Keratinocyte (primary cell): Measurements from ENCODE around the gene ALK. TPM values are rescaled to one million over a fixed set of nuclear protein-coding genes. Genes with fewer than 3 reads are reported as not detected.

ENCODE experiments used
- DNase-seq: peaks from one replicate; pipeline ENCODE4 v3.0.0-alpha.2; 2011; ENCODE audit warnings: low read depth, missing footprints, low spot score
- FAIRE-seq: peaks from 2 replicates; lab custom pipeline; 2011; peaks lifted over from hg19 to GRCh38; lab: Jason Lieb, UNC
- H2AFZ ChIP-seq: 2 replicates; pipeline ENCODE4 v1.6.0; 2012; ENCODE audit warnings: low read length, control low read depth, inconsistent platforms; ENCODE audit not compliant: control insufficient read depth
- H3K27ac ChIP-seq: 2 replicates; pipeline ENCODE4 v1.5.1; 2011; ENCODE audit warnings: low read length; ENCODE audit not compliant: control insufficient read depth, insufficient read depth
- H3K27me3 ChIP-seq: 3 replicates; pipeline ENCODE4 v1.6.0; 2011; ENCODE audit warnings: low read length; ENCODE audit not compliant: control insufficient read depth, insufficient read depth; ENCODE audit errors: extremely low read depth
- H3K36me3 ChIP-seq, 2 experiments: 2 replicates in 1 of 2; 3 replicates in 1 of 2; pipeline ENCODE4 v1.5.1; 2011; ENCODE audit warnings: low read length in 2 of 2, mild to moderate bottlenecking in 1 of 2; ENCODE audit not compliant: control insufficient read depth in 2 of 2, insufficient read depth in 2 of 2; ENCODE audit errors: extremely low read depth in 1 of 2
- H3K4me1 ChIP-seq: 3 replicates; pipeline ENCODE4 v1.5.1; 2011; ENCODE audit warnings: low read length; ENCODE audit not compliant: control insufficient read depth, insufficient read depth; ENCODE audit errors: extremely low read depth
- H3K4me2 ChIP-seq: 3 replicates; pipeline ENCODE4 v1.6.0; 2011; ENCODE audit warnings: low read depth, low read length; ENCODE audit not compliant: control insufficient read depth, insufficient read depth; ENCODE audit errors: extremely low read depth
- H3K4me3 ChIP-seq, 3 experiments: fragments of 200-600 bp in 1 of 3; sonication (generic) in 1 of 3; 2 replicates in 2 of 3; 3 replicates in 1 of 3; pipeline ENCODE4 v1.5.1; 2011 to 2016; ENCODE audit warnings: low read length in 3 of 3, mild to moderate bottlenecking in 3 of 3, control low read depth in 2 of 3, inconsistent platforms in 1 of 3, low read depth in 1 of 3, mixed read lengths in 1 of 3, mixed run types in 1 of 3, moderate library complexity in 1 of 3; ENCODE audit not compliant: control insufficient read depth in 2 of 3, insufficient read depth in 2 of 3; ENCODE audit errors: extremely low read depth in 1 of 3
- H3K79me2 ChIP-seq: 2 replicates; pipeline ENCODE4 v1.6.0; 2012; ENCODE audit warnings: low read length; ENCODE audit not compliant: control insufficient read depth, insufficient read depth
- H3K9ac ChIP-seq: 3 replicates; pipeline ENCODE4 v1.6.0; 2011; ENCODE audit warnings: low read length; ENCODE audit not compliant: control insufficient read depth, insufficient read depth; ENCODE audit errors: extremely low read depth
- H3K9me1 ChIP-seq: 3 replicates; pipeline ENCODE4 v1.6.0; 2011; ENCODE audit warnings: low read length; ENCODE audit not compliant: control insufficient read depth, insufficient read depth; ENCODE audit errors: extremely low read depth
- H3K9me3 ChIP-seq: 2 replicates; pipeline ENCODE4 v1.5.1; 2012; ENCODE audit warnings: low read depth, low read length; ENCODE audit not compliant: control insufficient read depth
- H4K20me1 ChIP-seq: 3 replicates; pipeline ENCODE4 v1.6.0; 2011; ENCODE audit warnings: low read length; ENCODE audit not compliant: control insufficient read depth, insufficient read depth; ENCODE audit errors: extremely low read depth
- EZH2 ChIP-seq: IDR thresholded peaks from one replicate; pipeline ENCODE4 v1.6.1; 2012; ENCODE audit warnings: inconsistent platforms, mild to moderate bottlenecking, low read length, moderate library complexity
- dilution Hi-C: fragments of 300-500 bp; cut with MboI; formaldehyde crosslinking; loops from one replicate; pipeline ENCODE4 v1.7.0; 2020; ENCODE audit warnings: low sequenced_read_pairs; ENCODE audit not compliant: extremely low pct_ligation_motif_present
- polyA plus RNA-seq, 5 experiments: library from polyadenylated mRNA; depleted of rRNA in 3 of 5; stranded (reverse) in 3 of 5; stranded (forward) in 1 of 5; unstranded in 1 of 5; fragments of >200 nt; gene quantifications; 1 replicate in 1 of 5; 2 replicates in 3 of 5; 3 replicates in 1 of 5; pipeline versions ENCODE4 v1.2.1 to v1.2.3, GENCODE V29; 2011 to 2012; ENCODE audit warnings: missing spikeins in 2 of 5, low read depth in 1 of 5, low replicate concordance in 1 of 5
- TF ChIP-seq, protein P1 (sequence below), 3 experiments: IDR thresholded peaks in 1 of 3; conservative IDR thresholded peaks in 1 of 3; optimal IDR thresholded peaks in 1 of 3; 2 replicates in 2 of 3; 3 replicates in 1 of 3; pipeline versions ENCODE3 to v1.5.1; 2011; ENCODE audit warnings: low read length in 3 of 3, mild to moderate bottlenecking in 3 of 3, moderate library complexity in 2 of 3, control low read depth in 1 of 3, inconsistent platforms in 1 of 3; ENCODE audit not compliant: insufficient read depth in 2 of 3; ENCODE audit errors: extremely low read depth in 1 of 3

The ALK gene
- polyA plus RNA-seq, 1 donor (not counting 4 experiments of a cell fraction or from before 2014, with no cell fraction given) = not detected

DNA sequence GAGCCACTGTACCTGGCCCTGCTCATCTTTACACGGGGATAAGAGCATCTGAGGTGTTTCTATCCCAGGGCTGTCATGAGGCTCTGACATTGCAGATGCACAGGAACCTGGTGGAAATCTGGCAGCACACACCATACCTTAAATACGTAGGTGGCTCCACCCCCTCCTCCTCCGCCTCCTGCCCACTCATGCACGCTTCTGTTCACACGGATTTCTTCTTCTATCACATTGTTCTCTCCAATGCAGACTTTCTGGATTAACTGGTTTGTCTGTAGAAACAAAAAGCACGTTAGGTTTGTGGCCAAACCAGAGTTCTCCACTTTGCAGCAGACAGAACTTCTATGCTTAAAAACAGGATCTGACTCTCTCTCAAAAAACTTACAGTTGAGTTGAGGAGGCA is 688.0 kb downstream of the ALK start:
- no peak overlapping the region for H3K4me2 ChIP-seq
- no peaks in the 10 kb centered on the region for H3K9me1 ChIP-seq
- DNase-seq (no peak), FAIRE-seq (peak; percentile 92)
- H3K4me3 ChIP-seq = no peak overlapping the region
- H3K4me1 ChIP-seq = peaks cover 5% of the 10 kb centered on the region
- no peak overlapping the region for H3K9ac ChIP-seq
- no peaks in the 10 kb centered on the region for H3K9me3 ChIP-seq
- no peaks in the 10 kb centered on the region for H4K20me1 ChIP-seq
- dilution Hi-C loops = no loop called here
- H3K27ac ChIP-seq = no peak overlapping the region
- peaks cover 12% of the 10 kb centered on the region for H3K27me3 ChIP-seq
- H3K79me2 ChIP-seq = no peaks in the 10 kb centered on the region
- no peak overlapping the region for H2AFZ ChIP-seq
- TF ChIP-seq, protein P1, sequence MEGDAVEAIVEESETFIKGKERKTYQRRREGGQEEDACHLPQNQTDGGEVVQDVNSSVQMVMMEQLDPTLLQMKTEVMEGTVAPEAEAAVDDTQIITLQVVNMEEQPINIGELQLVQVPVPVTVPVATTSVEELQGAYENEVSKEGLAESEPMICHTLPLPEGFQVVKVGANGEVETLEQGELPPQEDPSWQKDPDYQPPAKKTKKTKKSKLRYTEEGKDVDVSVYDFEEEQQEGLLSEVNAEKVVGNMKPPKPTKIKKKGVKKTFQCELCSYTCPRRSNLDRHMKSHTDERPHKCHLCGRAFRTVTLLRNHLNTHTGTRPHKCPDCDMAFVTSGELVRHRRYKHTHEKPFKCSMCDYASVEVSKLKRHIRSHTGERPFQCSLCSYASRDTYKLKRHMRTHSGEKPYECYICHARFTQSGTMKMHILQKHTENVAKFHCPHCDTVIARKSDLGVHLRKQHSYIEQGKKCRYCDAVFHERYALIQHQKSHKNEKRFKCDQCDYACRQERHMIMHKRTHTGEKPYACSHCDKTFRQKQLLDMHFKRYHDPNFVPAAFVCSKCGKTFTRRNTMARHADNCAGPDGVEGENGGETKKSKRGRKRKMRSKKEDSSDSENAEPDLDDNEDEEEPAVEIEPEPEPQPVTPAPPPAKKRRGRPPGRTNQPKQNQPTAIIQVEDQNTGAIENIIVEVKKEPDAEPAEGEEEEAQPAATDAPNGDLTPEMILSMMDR (optimal IDR thresholded peaks at IDR 0.05 in 1 of 3, IDR thresholded peaks at IDR 0.05 in 1 of 3, conservative IDR thresholded peaks at IDR 0.05 in 1 of 3; ENCODE audit: extremely low read depth in 1 of 3, insufficient read depth in 2 of 3, low read length in 3 of 3) = no peak
- TF ChIP-seq EZH2 = no peak
- no peaks in the 10 kb centered on the region for H3K36me3 ChIP-seq

DNA sequence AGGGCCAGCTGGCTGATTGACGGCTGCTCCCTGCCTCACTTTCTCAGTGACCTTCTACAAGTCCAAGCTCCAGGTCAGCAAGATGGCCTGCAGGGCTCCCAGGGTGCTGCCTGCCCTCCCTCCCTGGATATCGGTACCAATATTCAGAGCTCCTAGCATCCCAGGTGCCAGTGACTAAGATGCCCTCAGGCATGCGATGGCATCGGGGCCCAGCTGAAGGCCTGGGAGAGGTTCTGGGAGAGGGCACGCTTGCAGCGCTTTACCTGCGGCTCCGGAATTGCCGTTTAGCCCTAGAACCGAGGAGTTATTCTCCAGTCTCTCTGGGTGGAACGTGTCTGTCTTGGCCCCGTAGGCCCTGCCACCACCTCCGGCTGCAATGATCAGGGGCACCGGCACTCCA is 689.3 kb downstream of the ALK start:
- Histone ChIP-seq H3K4me3 (no peak overlapping the region), H3K4me1 (peaks cover 7% of the 10 kb centered on the region), H4K20me1 (peaks cover 2% of the 10 kb centered on the region), H3K27me3 (peaks cover 26% of the 10 kb centered on the region), H3K79me2 (no peaks in the 10 kb centered on the region), H2AFZ (no peak overlapping the region), H3K27ac (no peak overlapping the region), H3K4me2 (no peak overlapping the region), H3K9me1 (no peaks in the 10 kb centered on the region), H3K9me3 (no peaks in the 10 kb centered on the region), H3K9ac (no peak overlapping the region), H3K36me3 (no peaks in the 10 kb centered on the region)
- DNase-seq (no peak), FAIRE-seq (no peak)
- TF ChIP-seq, protein P1 (optimal IDR thresholded peaks at IDR 0.05 in 1 of 3, IDR thresholded peaks at IDR 0.05 in 1 of 3, conservative IDR thresholded peaks at IDR 0.05 in 1 of 3; ENCODE audit: extremely low read depth in 1 of 3, insufficient read depth in 2 of 3, low read length in 3 of 3) = no peak
- TF ChIP-seq EZH2 = no peak
- dilution Hi-C loops = no loop called here
